ENCODE results near the gene FUBP3.

GRCh38 chr9:130548103-130548502, 31.3 kb upstream of the FUBP3 start:
- TF ChIP-seq CTCF (IDR thresholded peaks at IDR 0.05; ENCODE audit: low read length) (no peak), EZH2 (optimal IDR thresholded peaks at IDR 0.05; ENCODE audit: low read depth, low read length) (no peak), EZH2phosphoT487 (IDR thresholded peaks at IDR 0.05; ENCODE audit: low read length) (no peak)

All from MM.1S (cell line).